Upper lobe of left lung (tissue), 6 donors: ENCODE data around the gene SLC39A13. TPM values are rescaled to one million over a fixed set of nuclear protein-coding genes. Genes with fewer than 3 reads are reported as not detected.
A peak's percentile ranks its signal among the peaks of the same experiment; 100 is the strongest.

Experiments used
- ATAC-seq, 2 donors: fragments of 200-7000 bp; cut with Tn5 transposase; one replicate each; pipeline ENCODE4 v1.9.1; 2022; ENCODE audit warnings: mild to moderate bottlenecking in 2 of 2, moderate library complexity in 2 of 2; ENCODE audit not compliant: low FRiP score in 2 of 2
- DNase-seq, 2 donors: peaks; one replicate each; pipeline ENCODE4 v3.0.0-alpha.2; 2019 to 2020
- H3K27ac ChIP-seq, 4 donors: fragments of 200-600 bp; sonication (generic); one replicate each; pipeline ENCODE4 v1.5.1; 2016 to 2019
- H3K27me3 ChIP-seq, 4 donors: fragments of 200-600 bp; sonication (generic); one replicate each; pipeline ENCODE4 v1.5.1; 2017 to 2019
- H3K36me3 ChIP-seq, 4 donors: fragments of 200-600 bp; sonication (generic); one replicate each; pipeline ENCODE4 v1.5.1; 2016 to 2019
- H3K4me1 ChIP-seq, 4 donors: fragments of 200-600 bp; sonication (generic); one replicate each; pipeline ENCODE4 v1.5.1; 2018 to 2019
- H3K4me3 ChIP-seq, 4 donors: fragments of 200-600 bp; sonication (generic); one replicate each; pipeline ENCODE4 v1.5.1; 2017 to 2019; ENCODE audit warnings: mild to moderate bottlenecking in 2 of 4, moderate library complexity in 1 of 4
- H3K9me3 ChIP-seq, 4 donors: fragments of 200-600 bp; sonication (generic); one replicate each; pipeline ENCODE4 v1.5.1; 2018 to 2019
- CTCF ChIP-seq, 6 experiments: fragments of 450-650 bp in 4 of 6; fragments of 200-600 bp in 2 of 6; sonication (generic) in 2 of 6; IDR thresholded peaks; one replicate each; pipeline ENCODE4 v1.5.1; 2016 to 2019; ENCODE audit warnings: antibody characterized with exemption in 6 of 6
- EP300 ChIP-seq, 4 donors: sonication (generic); formaldehyde crosslinking; IDR thresholded peaks; one replicate each; pipeline ENCODE4 v1.5.1; 2017; ENCODE audit warnings: antibody characterized with exemption in 4 of 4, control low read depth in 2 of 4
- POLR2A ChIP-seq, 4 donors: fragments of 450-650 bp; IDR thresholded peaks; one replicate each; pipeline ENCODE4 v1.5.1; 2016 to 2017; ENCODE audit warnings: antibody characterized with exemption in 4 of 4, mild to moderate bottlenecking in 2 of 4
- POLR2AphosphoS5 ChIP-seq, 2 donors: sonication (generic); formaldehyde crosslinking; IDR thresholded peaks; one replicate each; pipeline ENCODE4 v1.5.1; 2017; ENCODE audit warnings: antibody characterized with exemption in 2 of 2
- WGBS, 2 donors: methylation state at CpG; one replicate each; pipeline ENCODE4 v1.1.5; 2017 to 2018; 5-methylcytosine and 5-hydroxymethylcytosine counted together
- total RNA-seq, 6 donors: library from RNA; depleted of rRNA in 4 of 6; stranded (reverse); fragments of >200 nt in 4 of 6; gene quantifications; one replicate each; pipeline versions ENCODE4 v1.1.0 to v1.2.1, GENCODE V29; 2016 to 2021
- donor health status: DM: no; HTN: no; CAD: no; lungs with moderate emphysema.
- donor health status: DM: no; HTN: yes; CAD: no; lungs with severe emphysema.

The SLC39A13 gene
- total RNA-seq, 6 donors from 2014 or later: 47.9 to 98.8 (median 62.8) TPM

- no peaks in the 10 kb centered on the region for H3K9me3 ChIP-seq
- peaks cover 43 to 57% (median 52%) of the 10 kb centered on the region in 4 donors for H3K4me1 ChIP-seq
- peaks cover 0 to 56% (median 29%) of the 10 kb centered on the region in 4 donors for H3K36me3 ChIP-seq
- ATAC-seq: no peak
- WGBS, 2 donors: 83 to 88% methylated on average over 4 to 12 of the region's 12 CpGs
- DNase-seq: no peak
- H3K27me3 ChIP-seq: no peaks in the 10 kb centered on the region
- H3K27ac ChIP-seq: peak overlapping the region; percentile 93 to 95 (median 94)
- TF ChIP-seq EP300 (IDR thresholded peaks at IDR 0.05) (no peak), POLR2A (IDR thresholded peaks at IDR 0.05) (no peak), POLR2AphosphoS5 (IDR thresholded peaks at IDR 0.05) (no peak), CTCF (IDR thresholded peaks at IDR 0.05) (no peak)
- H3K4me3 ChIP-seq: peak overlapping the region in 1 of 4 donors; percentile 65
These were observed 2.2 kb downstream of the SLC39A13 start for GRCh38 chr11:47410370-47411264.

- Histone ChIP-seq H3K4me3 (no peak overlapping the region), H3K27me3 (no peaks in the 10 kb centered on the region), H3K4me1 (peaks cover 47 to 66% (median 57%) of the 10 kb centered on the region in 4 donors), H3K36me3 (peaks cover 0 to 66% (median 32%) of the 10 kb centered on the region in 4 donors), H3K9me3 (no peaks in the 10 kb centered on the region), H3K27ac (peak overlapping the region; percentile 27 to 94 (median 35))
- ATAC-seq (no peak), DNase-seq (peak; percentile 60 to 90)
- WGBS, 2 donors: 71% methylated on average over 12 of the region's 12 CpGs; no CpG with 5 or more reads in 1 of the 2 donors
- TF ChIP-seq POLR2AphosphoS5 (IDR thresholded peaks at IDR 0.05): no peak
- TF ChIP-seq EP300 (IDR thresholded peaks at IDR 0.05): no peak
- peak; percentile 59 to 80 (median 78) for TF ChIP-seq CTCF (IDR thresholded peaks at IDR 0.05)
These were observed 3.7 kb downstream of the SLC39A13 start for GRCh38 chr11:47411884-47412746.

GRCh38 chr11:47413351-47413750, 5.0 kb downstream of the SLC39A13 start:
- ATAC-seq (no peak), DNase-seq (peak in 1 of 2 donors; percentile 64)
- Histone ChIP-seq H3K36me3 (peaks cover 0 to 78% (median 41%) of the 10 kb centered on the region in 4 donors), H3K27ac (peak overlapping the region; percentile 40 to 79 (median 58)), H3K27me3 (no peaks in the 10 kb centered on the region), H3K4me3 (no peak overlapping the region), H3K4me1 (peaks cover 42 to 71% (median 51%) of the 10 kb centered on the region in 4 donors), H3K9me3 (no peaks in the 10 kb centered on the region)
- TF ChIP-seq EP300 (IDR thresholded peaks at IDR 0.05) (no peak), POLR2A (IDR thresholded peaks at IDR 0.05) (no peak), CTCF (IDR thresholded peaks at IDR 0.05) (no peak), POLR2AphosphoS5 (IDR thresholded peaks at IDR 0.05) (no peak)
- 82 to 86% methylated on average over 8 to 13 of the region's 13 CpGs for WGBS, 2 donors

- no peak overlapping the region for H3K4me3 ChIP-seq
- DNase-seq: peak in 1 of 2 donors; percentile 76
- peaks cover 42 to 67% (median 47%) of the 10 kb centered on the region in 4 donors for H3K4me1 ChIP-seq
- H3K9me3 ChIP-seq: no peaks in the 10 kb centered on the region
- no peak for TF ChIP-seq CTCF (IDR thresholded peaks at IDR 0.05)
- TF ChIP-seq EP300 (IDR thresholded peaks at IDR 0.05): peak in 1 of 4 donors; percentile 33
- peak; percentile 74 to 76 for TF ChIP-seq POLR2AphosphoS5 (IDR thresholded peaks at IDR 0.05)
- peaks cover 4 to 85% (median 48%) of the 10 kb centered on the region in 4 donors for H3K36me3 ChIP-seq
- H3K27me3 ChIP-seq: no peaks in the 10 kb centered on the region
- peak overlapping the region; percentile 68 to 90 (median 80) for H3K27ac ChIP-seq
- ATAC-seq: peak in 1 of 2 donors; percentile 44
- 82 to 87% methylated on average over 11 to 16 of the region's 16 CpGs for WGBS, 2 donors
These were observed 5.7 kb downstream of the SLC39A13 start for GRCh38 chr11:47413908-47414684.
